Left renal pelvis (tissue), 4 donors: Measurements from ENCODE around the gene PDS5A. TPM values are rescaled to one million over a fixed set of nuclear protein-coding genes. Genes with fewer than 3 reads are reported as not detected.
"Not testable (repeated sequence)": the region's sequence is repeated elsewhere in the genome, so short reads cannot be mapped to it uniquely, and the experiment has no call there.

Experiments used
- DNase-seq, 4 donors: peaks; one replicate each; pipeline ENCODE4 v3.0.0-alpha.2; 2013; ENCODE audit warnings: low read depth in 4 of 4, low spot score in 3 of 4
- polyA plus RNA-seq, 4 donors: library from polyadenylated mRNA; unstranded; fragments of 120-200 nt; gene quantifications; one replicate each; pipeline ENCODE4 v1.2.1, GENCODE V29; 2013; ENCODE audit not compliant: insufficient read length in 4 of 4

The PDS5A gene
- polyA plus RNA-seq, 4 donors: 54.4 to 78.4 (median 70.3) TPM

- DNase-seq: not testable (repeated sequence)
Observed at GRCh38 chr4:39838431-39838830, 139.3 kb downstream of the PDS5A start.

- DNase-seq: no peak
Observed at GRCh38 chr4:39834269-39834668, 143.4 kb downstream of the PDS5A start.

GRCh38 chr4:39825741-39826231, 151.9 kb downstream of the PDS5A start:
- DNase-seq: no peak

GRCh38 chr4:39825090-39825489, 152.6 kb downstream of the PDS5A start:
- DNase-seq: no peak

- no peak for DNase-seq
Observed at GRCh38 chr4:39823191-39823590, 154.5 kb downstream of the PDS5A start.

- DNase-seq: no peak
Observed at GRCh38 chr4:39822662-39823061, 155.0 kb downstream of the PDS5A start.

- DNase-seq: no peak
Observed at GRCh38 chr4:39821951-39822350, 155.8 kb downstream of the PDS5A start.

GRCh38 chr4:39820186-39820585, 157.5 kb downstream of the PDS5A start:
- DNase-seq: no peak

GRCh38 chr4:39818646-39819045, 159.1 kb downstream of the PDS5A start:
- no peak for DNase-seq

GRCh38 chr4:39814403-39815185, 163.1 kb downstream of the PDS5A start:
- no peak for DNase-seq

GRCh38 chr4:39813761-39814160, 163.9 kb downstream of the PDS5A start:
- DNase-seq: not testable (repeated sequence)

GRCh38 chr4:39813033-39813432, 164.7 kb downstream of the PDS5A start:
- not testable (repeated sequence) for DNase-seq

- DNase-seq: no peak
Observed at GRCh38 chr4:39812500-39812899, 165.2 kb downstream of the PDS5A start.

GRCh38 chr4:39808231-39808749, 169.4 kb downstream of the PDS5A start:
- DNase-seq: no peak

GRCh38 chr4:39802005-39802404, 175.7 kb downstream of the PDS5A start:
- no peak for DNase-seq

- not testable (repeated sequence) for DNase-seq
Observed at GRCh38 chr4:39792976-39793375, 184.7 kb downstream of the PDS5A start.

- no peak for DNase-seq
Observed at GRCh38 chr4:39792529-39792928, 185.2 kb downstream of the PDS5A start.

- no peak for DNase-seq
Observed at GRCh38 chr4:39792128-39792527, 185.6 kb downstream of the PDS5A start.

- no peak for DNase-seq
Observed at GRCh38 chr4:39786838-39787237, 190.9 kb downstream of the PDS5A start.

- DNase-seq: no peak
Observed at GRCh38 chr4:39785083-39785482, 192.6 kb downstream of the PDS5A start.

GRCh38 chr4:39781988-39782387, 195.7 kb downstream of the PDS5A start:
- not testable (repeated sequence) for DNase-seq
